ENCODE data around the gene CELF1.
A peak's percentile ranks its signal among the peaks of the same experiment; 100 is the strongest.
"Not testable (repeated sequence)": the region's sequence is repeated elsewhere in the genome, so short reads cannot be mapped to it uniquely, and the experiment has no call there.

The CELF1 gene

GRCh38 chr11:47572715-47573255, 19.9 kb upstream of the CELF1 start:
- no peak for DNase-seq

- DNase-seq, result no peak
Measured at GRCh38 chr11:47571895-47572294, 19.0 kb upstream of the CELF1 start.

GRCh38 chr11:47571357-47571729, 18.4 kb upstream of the CELF1 start:
- no peak for DNase-seq

GRCh38 chr11:47570651-47571356, 17.9 kb upstream of the CELF1 start:
- DNase-seq, result no peak

GRCh38 chr11:47569646-47570045, 16.7 kb upstream of the CELF1 start:
- no peak for DNase-seq

GRCh38 chr11:47566149-47566698, 13.3 kb upstream of the CELF1 start:
- DNase-seq, result no peak

- DNase-seq, result peak; percentile 68 to 69
Measured at GRCh38 chr11:47565340-47566148, 12.6 kb upstream of the CELF1 start, which contains the start of gene PTPMT1. TSS of gene PTPMT1 (plus strand) at chr11:47565599. CDS start at chr11:47565623, 24 bp downstream.

GRCh38 chr11:47564933-47565339, 12.0 kb upstream of the CELF1 start:
- no peak for DNase-seq

GRCh38 chr11:47564366-47564765, 11.4 kb upstream of the CELF1 start:
- not testable (repeated sequence) for DNase-seq

GRCh38 chr11:47562393-47562792, 9.5 kb upstream of the CELF1 start:
- DNase-seq, result not testable (repeated sequence)

GRCh38 chr11:47560426-47560825, 7.5 kb upstream of the CELF1 start:
- DNase-seq, result no peak

GRCh38 chr11:47558695-47559094, 5.8 kb upstream of the CELF1 start:
- no peak for DNase-seq

- not testable (repeated sequence) for DNase-seq
Measured at GRCh38 chr11:47557004-47557403, 4.1 kb upstream of the CELF1 start.

- no peak for DNase-seq
Measured at GRCh38 chr11:47553406-47553743, 443 bp upstream of the CELF1 start.

- DNase-seq, result no peak
Measured at GRCh38 chr11:47552056-47552565, 821 bp downstream of the CELF1 start.

GRCh38 chr11:47551086-47551485, 1.8 kb downstream of the CELF1 start:
- peak in 1 of 2 donors; percentile 29 for DNase-seq

- DNase-seq, result no peak
Measured at GRCh38 chr11:47550288-47551047, 2.5 kb downstream of the CELF1 start.

GRCh38 chr11:47546274-47546673, 6.7 kb downstream of the CELF1 start:
- DNase-seq, result not testable (repeated sequence)

- DNase-seq, result no peak
Measured at GRCh38 chr11:47545298-47545697, 7.6 kb downstream of the CELF1 start.

- no peak for DNase-seq
Measured at GRCh38 chr11:47541070-47541469, 11.9 kb downstream of the CELF1 start.

GRCh38 chr11:47539681-47540039, 13.3 kb downstream of the CELF1 start:
- no peak for DNase-seq

- no peak for DNase-seq
Measured at GRCh38 chr11:47538741-47539565, 14.0 kb downstream of the CELF1 start.
